Measurements from ENCODE around the gene LMO2.

Gene LMO2

GRCh38 chr11:33879375-33879774 is 12.5 kb downstream of the LMO2 start:
- no peaks in the 10 kb centered on the region for H3K27me3 ChIP-seq (ENCODE audit: insufficient read depth, low read depth)
- no peaks in the 10 kb centered on the region for H3K4me1 ChIP-seq (ENCODE audit: low read depth, poor library complexity, severe bottlenecking)
- H3K9ac ChIP-seq: no peak overlapping the region
- no peaks in the 10 kb centered on the region for H3K36me3 ChIP-seq (ENCODE audit: insufficient read depth)
- no peaks in the 10 kb centered on the region for H3K79me2 ChIP-seq (ENCODE audit: insufficient read depth, low read depth)
- no peak overlapping the region for H3K27ac ChIP-seq
- H3K4me3 ChIP-seq (IDR thresholded peaks at IDR 0.05; ENCODE audit: insufficient read depth, low read depth, low read length): no peak overlapping the region
- H2AFZ ChIP-seq (ENCODE audit: low read depth): no peak overlapping the region
- no peaks in the 10 kb centered on the region for H4K20me1 ChIP-seq (ENCODE audit: insufficient read depth)
- TF ChIP-seq CTCF (conservative IDR thresholded peaks at IDR 0.05; ENCODE audit: low read depth, low read length): no peak
- H3K4me2 ChIP-seq: no peak overlapping the region

GRCh38 chr11:33877038-33877437 is 14.8 kb downstream of the LMO2 start:
- TF ChIP-seq CTCF (conservative IDR thresholded peaks at IDR 0.05; ENCODE audit: low read depth, low read length): no peak
- Histone ChIP-seq H3K36me3 (ENCODE audit: insufficient read depth) (no peaks in the 10 kb centered on the region), H3K27ac (no peak overlapping the region), H3K79me2 (ENCODE audit: insufficient read depth, low read depth) (no peaks in the 10 kb centered on the region), H3K4me3 (IDR thresholded peaks at IDR 0.05; ENCODE audit: insufficient read depth, low read depth, low read length) (no peak overlapping the region), H2AFZ (ENCODE audit: low read depth) (no peak overlapping the region), H3K4me2 (no peak overlapping the region), H4K20me1 (ENCODE audit: insufficient read depth) (no peaks in the 10 kb centered on the region), H3K4me1 (ENCODE audit: low read depth, poor library complexity, severe bottlenecking) (no peaks in the 10 kb centered on the region), H3K9ac (no peak overlapping the region), H3K27me3 (ENCODE audit: insufficient read depth, low read depth) (no peaks in the 10 kb centered on the region)

- H3K27me3 ChIP-seq (ENCODE audit: insufficient read depth, low read depth): 0 out of 2 replicates have a peak, but pooled peaks cover 1% of the 10 kb centered on the region
- no peak overlapping the region for H3K9ac ChIP-seq
- no peak overlapping the region for H3K27ac ChIP-seq
- no peaks in the 10 kb centered on the region for H3K36me3 ChIP-seq (ENCODE audit: insufficient read depth)
- H4K20me1 ChIP-seq (ENCODE audit: insufficient read depth): no peaks in the 10 kb centered on the region
- H3K79me2 ChIP-seq (ENCODE audit: insufficient read depth, low read depth): no peaks in the 10 kb centered on the region
- H3K4me3 ChIP-seq (IDR thresholded peaks at IDR 0.05; ENCODE audit: insufficient read depth, low read depth, low read length): no peak overlapping the region
- H3K4me2 ChIP-seq: no peak overlapping the region
- no peaks in the 10 kb centered on the region for H3K4me1 ChIP-seq (ENCODE audit: low read depth, poor library complexity, severe bottlenecking)
- TF ChIP-seq CTCF (conservative IDR thresholded peaks at IDR 0.05; ENCODE audit: low read depth, low read length): no peak
- H2AFZ ChIP-seq (ENCODE audit: low read depth): no peak overlapping the region
These were observed 16.1 kb downstream of the LMO2 start for GRCh38 chr11:33875621-33876294.

- Histone ChIP-seq H3K4me1 (ENCODE audit: low read depth, poor library complexity, severe bottlenecking) (no peaks in the 10 kb centered on the region), H3K4me3 (IDR thresholded peaks at IDR 0.05; ENCODE audit: insufficient read depth, low read depth, low read length) (no peak overlapping the region), H3K4me2 (no peak overlapping the region), H3K36me3 (ENCODE audit: insufficient read depth) (no peaks in the 10 kb centered on the region), H3K27me3 (ENCODE audit: insufficient read depth, low read depth) (peaks cover 6% of the 10 kb centered on the region; the same call in 1 of the 2 replicates), H3K27ac (no peak overlapping the region), H2AFZ (ENCODE audit: low read depth) (no peak overlapping the region), H3K79me2 (ENCODE audit: insufficient read depth, low read depth) (no peaks in the 10 kb centered on the region), H3K9ac (no peak overlapping the region), H4K20me1 (ENCODE audit: insufficient read depth) (no peaks in the 10 kb centered on the region)
- TF ChIP-seq CTCF (conservative IDR thresholded peaks at IDR 0.05; ENCODE audit: low read depth, low read length): no peak
These were observed 16.9 kb downstream of the LMO2 start for GRCh38 chr11:33874910-33875490.
